HG02852 (cell line): ENCODE data around the gene EVPLL.
"Not testable (repeated sequence)": the region's sequence is repeated elsewhere in the genome, so short reads cannot be mapped to it uniquely, and the experiment has no call there.

ENCODE experiments used
- ATAC-seq: cut with Tn5 transposase; IDR thresholded peaks from one replicate; pipeline ENCODE4 v1.9.1; 2021; ENCODE audit warnings: mild to moderate bottlenecking, moderate library complexity; ENCODE audit not compliant: unreplicated experiment

EVPLL gene

DNA sequence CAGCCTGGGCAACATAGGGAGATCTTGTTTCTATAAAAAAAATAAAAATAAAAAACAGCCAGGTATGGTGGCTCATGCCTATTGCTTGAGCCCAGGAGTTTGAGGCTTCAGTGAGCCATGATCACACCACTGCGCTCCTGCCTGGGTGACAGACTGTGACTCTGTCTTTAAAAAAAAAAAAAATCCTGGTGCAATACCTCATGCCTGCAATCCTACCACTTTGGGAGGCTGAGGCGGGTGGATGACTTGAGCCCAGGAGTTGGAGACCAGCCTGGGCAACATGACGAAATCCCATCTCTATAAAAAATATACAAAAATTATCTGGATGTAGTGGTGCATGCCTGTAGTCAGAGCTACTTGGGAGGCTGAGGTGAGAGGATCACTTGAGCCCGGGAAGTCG, 1.0 kb downstream of the EVPLL start:
- ATAC-seq, result not testable (repeated sequence)

- no peak for ATAC-seq
These were observed 1.9 kb downstream of the EVPLL start for GRCh38 chr17:18379246-18380146.

GRCh38 chr17:18380471-18381157, 3.0 kb downstream of the EVPLL start:
- ATAC-seq, result no peak

DNA sequence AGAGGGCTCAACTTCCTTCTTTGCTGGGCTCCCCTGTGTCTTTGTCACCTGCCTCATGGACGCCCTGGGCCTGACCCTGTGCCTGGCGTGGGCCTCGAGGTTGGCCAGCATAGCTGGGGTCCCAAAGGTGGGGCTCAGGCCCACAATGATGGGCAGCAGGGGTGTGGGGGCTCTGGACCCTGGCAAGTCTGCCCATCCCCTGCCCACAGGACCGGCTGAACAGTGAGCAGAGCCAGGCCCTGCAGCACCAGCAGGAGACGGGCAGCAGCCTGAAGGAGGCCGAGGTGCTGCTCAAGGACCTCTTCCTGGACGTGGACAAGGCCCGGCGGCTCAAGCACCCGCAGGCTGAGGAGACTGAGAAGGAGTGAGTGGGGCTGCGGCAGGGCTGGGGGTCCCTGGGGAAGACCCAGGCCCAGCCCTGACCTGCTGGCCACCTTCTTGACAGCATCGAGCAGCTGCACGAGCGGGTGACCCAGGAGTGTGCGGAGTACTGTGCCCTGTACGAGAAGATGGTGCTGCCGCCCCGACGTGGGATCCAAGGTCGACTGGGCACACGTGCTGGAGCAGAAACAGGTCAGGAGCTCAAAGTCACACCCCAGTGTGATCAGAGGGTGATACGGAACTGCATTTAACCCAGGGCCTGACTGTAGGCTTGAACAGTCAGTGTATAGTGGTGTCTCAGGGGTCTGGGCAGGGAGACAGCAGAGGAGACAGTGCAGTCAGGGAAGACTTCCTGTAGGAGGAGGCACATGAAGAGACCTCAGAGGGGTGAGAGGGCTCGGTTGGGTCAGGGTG, 3.8 kb downstream of the EVPLL start:
- no peak for ATAC-seq

DNA sequence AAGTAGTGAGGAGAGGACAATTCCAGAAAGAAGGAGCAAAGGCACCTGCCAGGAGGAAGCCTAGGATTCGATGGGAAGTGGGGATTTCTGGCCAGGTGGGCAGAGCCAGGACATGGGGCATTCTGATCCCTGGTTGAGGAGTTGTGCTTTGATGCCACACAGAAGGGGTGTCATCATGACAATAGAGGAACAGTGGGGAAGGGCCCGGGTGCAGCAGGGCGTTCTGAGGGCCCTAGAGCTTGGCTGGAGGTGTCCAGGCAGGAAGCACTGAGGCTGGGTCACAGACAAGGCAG, 4.3 kb downstream of the EVPLL start:
- ATAC-seq, result no peak

- ATAC-seq, result no peak
These were observed 5.0 kb downstream of the EVPLL start for GRCh38 chr17:18382441-18383078.

GRCh38 chr17:18383079-18383481, 5.5 kb downstream of the EVPLL start:
- not testable (repeated sequence) for ATAC-seq

DNA sequence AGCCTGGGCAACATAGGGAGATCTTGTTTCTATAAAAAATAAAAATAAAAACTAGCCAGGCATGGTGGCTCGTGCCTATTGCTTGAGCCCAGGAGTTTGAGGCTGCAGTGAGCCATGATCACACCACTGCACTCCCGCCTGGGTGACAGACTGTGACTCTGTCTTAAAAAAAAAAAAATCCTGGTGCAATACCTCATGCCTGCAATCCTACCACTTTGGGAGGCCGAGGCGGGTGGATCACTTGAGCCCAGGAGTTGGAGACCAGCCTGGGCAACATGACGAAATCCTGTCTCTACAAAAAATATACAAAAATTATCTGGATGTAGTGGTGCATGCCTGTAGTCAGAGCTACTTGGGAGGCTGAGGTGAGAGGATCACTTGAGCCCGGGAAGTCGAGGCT, 6.7 kb downstream of the EVPLL start:
- ATAC-seq, result not testable (repeated sequence)

DNA sequence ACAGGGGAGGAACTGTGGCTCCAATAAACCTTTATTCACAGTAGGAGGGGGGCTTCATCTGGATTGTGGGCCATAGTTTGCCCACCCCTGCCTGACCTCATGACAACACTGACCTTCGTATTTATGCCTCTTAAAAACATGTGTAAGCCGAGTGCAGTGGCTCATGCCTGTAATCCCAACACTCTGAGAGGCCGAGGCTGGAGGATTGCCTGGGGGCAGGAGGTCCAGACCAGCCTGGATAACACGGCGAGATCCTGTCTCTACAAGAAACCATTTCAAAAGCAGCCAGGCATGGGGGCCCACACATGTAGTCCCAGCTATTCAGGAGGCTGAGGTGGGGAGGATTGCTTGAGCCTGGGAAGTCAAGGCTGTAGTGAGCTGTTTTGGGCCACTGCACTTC, 10.0 kb downstream of the EVPLL start:
- ATAC-seq, result not testable (repeated sequence)

DNA sequence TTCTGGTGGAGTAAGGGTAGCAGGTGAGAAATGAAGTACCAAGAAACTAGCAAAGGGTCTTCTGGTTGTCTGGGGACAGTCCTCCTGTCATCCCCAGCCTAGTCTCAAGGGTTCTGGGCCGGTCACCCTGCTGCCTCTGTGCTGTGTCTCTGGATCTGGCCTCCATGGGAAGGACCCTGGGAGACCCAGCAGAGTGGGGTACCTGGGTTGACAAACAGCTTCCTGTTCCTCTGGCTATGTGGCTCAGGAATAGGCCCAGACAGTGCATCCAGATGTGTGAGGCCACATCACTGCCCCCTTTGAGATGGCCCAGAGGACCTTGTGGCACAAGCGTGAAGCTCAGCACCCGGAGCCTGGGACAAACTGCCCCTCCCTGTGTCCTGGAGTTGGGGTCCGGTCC, 10.7 kb downstream of the EVPLL start:
- ATAC-seq, result not testable (repeated sequence)

GRCh38 chr17:18388728-18389127, 11.2 kb downstream of the EVPLL start:
- not testable (repeated sequence) for ATAC-seq

GRCh38 chr17:18401872-18402590, 24.5 kb downstream of the EVPLL start:
- not testable (repeated sequence) for ATAC-seq

DNA sequence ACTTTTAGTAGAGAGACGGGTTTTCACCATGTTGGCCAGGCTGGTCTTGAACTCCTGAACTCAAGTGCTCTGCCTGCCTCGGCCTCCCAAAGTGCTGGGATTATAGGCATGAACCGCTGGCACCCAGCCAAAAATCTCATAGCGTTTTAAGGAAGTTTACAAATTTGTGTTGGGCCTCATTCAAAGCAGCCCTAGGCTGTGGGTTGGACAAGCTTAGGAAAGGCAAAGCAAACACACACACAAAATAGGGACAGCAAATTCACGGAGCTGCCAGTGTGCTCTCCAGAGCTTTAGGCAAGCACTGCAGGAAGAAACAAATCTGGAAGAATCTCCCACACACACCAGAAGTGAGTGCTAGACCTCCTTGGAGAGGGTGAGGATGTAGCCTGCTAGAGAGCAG, 25.6 kb downstream of the EVPLL start:
- not testable (repeated sequence) for ATAC-seq

- ATAC-seq, result peak; percentile 78
These were observed 26.0 kb downstream of the EVPLL start for GRCh38 chr17:18403604-18404003.

GRCh38 chr17:18408906-18409305, 31.3 kb downstream of the EVPLL start:
- not testable (repeated sequence) for ATAC-seq

- ATAC-seq, result not testable (repeated sequence)
These were observed 31.7 kb downstream of the EVPLL start for GRCh38 chr17:18409321-18409720.

GRCh38 chr17:18410736-18411135, 33.2 kb downstream of the EVPLL start:
- not testable (repeated sequence) for ATAC-seq

- ATAC-seq, result not testable (repeated sequence)
These were observed 33.8 kb downstream of the EVPLL start for GRCh38 chr17:18411377-18411864.

- ATAC-seq, result peak; percentile 55
These were observed 34.5 kb downstream of the EVPLL start for GRCh38 chr17:18412001-18412538.

- not testable (repeated sequence) for ATAC-seq
These were observed 43.9 kb downstream of the EVPLL start for GRCh38 chr17:18421521-18421920.
